Renal cortical epithelial cell (primary cell): ENCODE results near the gene PADI4. TPM values are rescaled to one million over a fixed set of nuclear protein-coding genes. Genes with fewer than 3 reads are reported as not detected.

Experiments
- DNase-seq: peaks from one replicate; pipeline ENCODE4 v3.0.0-alpha.2; 2011; ENCODE audit warnings: low read depth
- total RNA-seq: library from RNA; depleted of rRNA; stranded (reverse); fragments of >200 nt; gene quantifications from 2 replicates; pipeline ENCODE4 v1.2.3, GENCODE V29; 2014

Gene PADI4
- total RNA-seq, 1 donor from 2014 or later: not detected

DNA sequence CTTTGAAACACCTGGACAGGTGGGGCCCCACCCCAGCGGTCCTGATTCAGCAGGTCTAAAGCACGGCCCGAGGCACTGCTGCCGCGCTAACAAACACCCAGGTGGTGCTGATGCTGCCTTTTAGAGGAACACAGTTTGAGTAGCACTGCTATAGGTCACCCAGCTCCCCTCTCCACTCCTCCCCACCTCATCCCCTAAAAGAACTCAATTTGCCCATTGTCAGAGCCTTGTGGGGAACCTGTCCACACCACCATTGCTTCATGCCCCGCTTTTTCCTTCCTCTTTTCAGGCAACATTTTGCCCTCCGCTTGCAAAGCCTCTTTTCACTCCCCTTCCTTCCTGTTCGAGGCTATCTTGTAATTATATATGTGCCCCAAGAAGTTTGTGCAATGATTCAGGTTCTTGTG is 26.2 kb upstream of the PADI4 start:
- no peak for DNase-seq

GRCh38 chr1:17282836-17283235 is 25.2 kb upstream of the PADI4 start:
- DNase-seq: no peak

- DNase-seq: no peak
Measured at GRCh38 chr1:17286646-17287045, 21.4 kb upstream of the PADI4 start.

- DNase-seq: peak; percentile 84
Measured at GRCh38 chr1:17287130-17287776, 20.7 kb upstream of the PADI4 start.

DNA sequence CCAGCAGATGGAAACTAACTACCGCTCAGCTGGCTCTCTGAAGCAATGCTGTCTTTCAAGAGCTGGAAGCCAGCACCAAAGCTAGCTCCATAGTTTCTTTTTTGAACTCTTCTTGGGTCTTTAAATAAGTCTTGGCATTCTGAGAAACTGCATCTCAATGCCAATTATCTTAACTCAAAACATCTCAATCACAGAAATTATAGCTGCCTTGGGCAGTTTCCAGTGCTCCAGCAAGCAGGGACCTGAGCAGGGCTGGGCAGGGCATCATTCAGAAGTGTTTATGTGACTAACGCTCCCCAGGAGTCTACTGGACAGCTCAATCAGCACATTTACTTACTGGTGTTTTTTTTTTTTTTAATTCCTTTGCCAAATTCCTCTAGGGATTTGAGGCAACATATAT is 18.3 kb upstream of the PADI4 start:
- peak; percentile 45 for DNase-seq

- no peak for DNase-seq
Measured at GRCh38 chr1:17290553-17290952, 17.4 kb upstream of the PADI4 start.

DNA sequence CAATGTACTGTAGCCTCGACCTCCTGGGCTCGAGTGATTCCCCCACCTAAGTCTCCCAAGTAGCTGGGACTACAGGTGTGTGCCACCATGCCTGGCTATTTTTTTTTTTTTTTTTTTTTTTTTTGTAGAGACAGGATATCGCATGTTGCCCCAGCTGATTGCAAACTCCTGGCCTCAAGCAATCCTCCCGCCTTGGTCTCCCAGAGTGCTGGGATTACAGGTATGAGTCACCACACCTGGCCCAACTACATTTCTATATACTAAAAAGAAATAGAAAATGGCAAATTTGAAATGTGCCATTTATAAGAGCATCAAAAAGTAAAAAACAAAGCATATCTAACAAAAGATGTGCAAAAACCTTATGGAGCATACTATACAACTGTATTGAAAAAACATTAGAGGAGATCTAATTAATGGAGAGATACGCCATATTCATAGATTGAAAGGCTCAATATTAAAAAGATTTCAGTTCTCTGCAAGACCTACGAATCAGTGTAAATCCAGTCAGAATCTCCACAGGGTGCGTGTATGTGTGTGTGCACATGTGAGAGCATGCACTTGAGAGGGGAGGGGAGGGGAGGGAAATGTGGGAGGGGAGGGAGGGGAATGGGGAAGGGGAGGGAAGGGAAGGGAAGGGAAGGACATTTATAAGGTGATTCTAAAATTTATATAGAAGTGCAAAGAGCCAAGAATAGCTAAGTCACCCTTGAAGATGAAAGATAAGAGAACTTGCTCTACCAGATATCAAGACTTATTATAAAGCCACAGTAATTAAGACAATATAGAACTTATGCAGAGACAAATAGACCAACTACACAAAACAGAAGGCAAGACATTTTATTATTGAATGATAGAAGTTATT is 15.5 kb upstream of the PADI4 start:
- peak; percentile 13 for DNase-seq

GRCh38 chr1:17293681-17294425 is 14.1 kb upstream of the PADI4 start:
- no peak for DNase-seq

GRCh38 chr1:17295292-17295691 is 12.7 kb upstream of the PADI4 start:
- DNase-seq: no peak

GRCh38 chr1:17296086-17296485 is 11.9 kb upstream of the PADI4 start:
- no peak for DNase-seq

- DNase-seq: peak; percentile 82
Measured at GRCh38 chr1:17297991-17298390, 10.0 kb upstream of the PADI4 start.

GRCh38 chr1:17301767-17302166 is 6.2 kb upstream of the PADI4 start:
- no peak for DNase-seq

- peak; percentile 16 for DNase-seq
Measured at GRCh38 chr1:17304151-17304825, 3.7 kb upstream of the PADI4 start.

DNA sequence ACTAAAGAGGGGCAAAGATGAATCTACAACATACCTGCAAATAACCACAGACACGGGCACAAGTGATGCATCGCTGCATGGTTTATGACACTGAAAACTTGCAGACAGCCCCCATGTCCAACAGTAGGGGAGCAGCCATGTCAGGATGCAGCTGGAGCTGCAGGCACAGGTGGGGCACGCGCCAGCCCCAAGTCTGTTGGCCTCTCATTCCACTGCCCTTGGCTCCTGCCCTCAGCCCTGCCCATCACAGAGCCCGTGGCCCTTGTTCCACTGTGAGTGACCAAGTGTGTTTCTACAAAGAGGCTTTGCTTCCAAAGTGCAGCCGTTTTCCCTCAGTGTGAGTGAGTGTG is 3.2 kb upstream of the PADI4 start:
- DNase-seq: no peak

DNA sequence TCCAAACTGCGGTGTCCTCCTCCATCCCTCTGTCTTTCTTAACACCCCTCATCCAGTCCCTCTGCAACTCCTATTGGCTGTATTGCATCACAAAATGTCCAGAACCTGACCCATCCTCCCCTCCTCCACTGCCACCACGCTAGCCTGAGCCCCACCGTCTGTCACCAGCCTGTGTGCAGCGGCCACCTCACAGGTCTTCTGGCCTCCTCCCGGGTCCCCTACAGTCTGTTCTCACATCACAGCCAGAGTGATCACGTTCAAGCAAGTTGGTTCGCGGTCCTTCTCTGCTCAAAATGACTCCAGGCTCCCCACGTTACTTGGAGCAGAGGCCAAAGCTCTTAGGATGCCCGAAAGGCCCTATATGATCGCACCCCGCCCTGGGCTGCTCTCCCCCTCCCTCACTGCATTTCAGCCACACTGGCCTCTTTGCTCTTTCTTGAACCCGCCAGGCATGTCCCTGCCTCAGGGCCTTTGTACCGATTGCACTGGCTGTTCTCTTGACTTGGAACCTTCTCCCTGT is 2.4 kb upstream of the PADI4 start:
- DNase-seq: no peak

GRCh38 chr1:17306407-17306806 is 1.6 kb upstream of the PADI4 start:
- DNase-seq: no peak

DNA sequence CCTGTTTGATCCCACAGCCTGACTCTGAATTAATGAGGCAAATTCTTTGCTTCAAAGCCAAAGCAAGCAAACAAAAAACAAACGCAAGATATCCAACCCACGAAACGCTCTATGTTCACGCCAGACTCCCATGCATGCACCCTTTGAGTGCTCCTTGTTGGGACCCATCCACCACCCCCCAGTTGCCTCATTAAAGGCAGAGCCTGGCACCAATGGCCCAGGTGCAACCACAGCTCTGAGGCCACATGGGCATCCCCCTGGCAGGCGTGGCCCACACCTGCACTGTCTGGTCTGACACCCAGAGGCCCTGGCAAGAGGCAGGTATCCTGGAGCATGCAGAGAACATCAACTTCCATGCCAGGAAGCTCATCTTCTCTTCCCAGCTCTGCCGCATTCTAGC is 1.1 kb upstream of the PADI4 start:
- no peak for DNase-seq

DNA sequence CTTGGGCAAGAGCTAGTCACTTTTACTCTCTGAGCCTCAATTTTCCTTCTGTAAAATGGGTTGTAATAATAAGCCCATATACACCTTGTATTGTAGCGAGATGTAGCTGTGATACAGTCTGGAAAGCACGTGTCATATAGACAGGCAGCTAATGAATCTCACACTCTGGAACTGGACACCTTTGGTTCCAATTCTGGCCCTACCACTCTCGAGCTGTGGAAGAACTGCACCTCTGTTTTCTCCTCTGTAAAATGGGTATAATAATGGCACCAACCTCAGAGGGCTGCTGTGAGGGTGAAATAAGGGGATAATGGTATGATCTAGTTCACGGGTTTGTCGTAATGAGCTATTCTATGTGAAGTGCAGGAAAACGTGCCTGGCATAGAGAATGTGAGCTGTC is 668 bp upstream of the PADI4 start:
- DNase-seq: no peak

- DNase-seq: no peak
Measured at GRCh38 chr1:17308593-17308992, 596 bp downstream of the PADI4 start.

- no peak for DNase-seq
Measured at GRCh38 chr1:17309426-17310067, 1.6 kb downstream of the PADI4 start.

DNA sequence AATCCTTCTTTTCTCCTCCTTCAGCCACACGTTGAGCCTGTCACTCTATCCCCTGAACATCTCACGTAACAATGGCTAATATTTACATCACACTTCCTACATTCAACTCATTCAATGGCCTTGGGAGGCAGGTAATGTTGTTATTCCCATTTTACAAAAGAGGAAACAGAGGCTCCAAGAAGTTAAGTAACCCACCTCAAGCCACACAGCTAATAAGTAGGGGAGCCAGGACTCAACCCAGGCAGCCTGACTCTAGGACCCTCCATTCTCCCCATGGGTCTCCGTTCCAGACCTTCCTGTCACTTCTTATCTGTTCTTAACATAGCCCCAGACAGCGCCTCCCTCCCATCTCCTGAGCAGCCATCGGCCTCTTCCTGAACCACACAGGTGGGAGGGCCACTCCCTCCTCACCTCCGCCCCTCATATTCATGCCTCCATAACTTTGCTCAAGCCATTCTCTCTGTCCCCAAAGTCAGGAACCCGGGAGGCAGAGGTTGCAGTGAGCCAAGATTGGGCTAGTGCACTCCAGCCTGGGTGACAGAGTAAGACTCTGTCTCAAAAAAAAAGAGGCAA is 2.2 kb downstream of the PADI4 start:
- no peak for DNase-seq
